Body of pancreas (tissue), 4 donors: ENCODE measurements around the gene CD80. TPM values are rescaled to one million over a fixed set of nuclear protein-coding genes. Genes with fewer than 3 reads are reported as not detected.

Source experiments
- ATAC-seq: fragments of 150-250 bp; one replicate; pipeline ENCODE4 v1.9.1; 2016
- DNase-seq, 4 donors: peaks; one replicate each; pipeline ENCODE4 v3.0.0-alpha.2; 2019
- H3K27ac ChIP-seq, 4 donors: fragments of 200-600 bp; sonication (generic); 1 replicate in 3 of 4; 2 replicates in 1 of 4; pipeline versions ENCODE4 v1.5.1 to v1.6.1; 2016 to 2019; ENCODE audit warnings: mild to moderate bottlenecking in 1 of 4, mixed read lengths in 1 of 4, moderate library complexity in 1 of 4
- H3K27me3 ChIP-seq, 2 donors: fragments of 200-600 bp; sonication (generic); one replicate each; pipeline ENCODE4 v1.6.0; 2016; ENCODE audit warnings: mild to moderate bottlenecking in 1 of 2
- H3K36me3 ChIP-seq, 2 donors: fragments of 200-600 bp; sonication (generic); replicated peaks in 1 of 2; 2 replicates each; pipeline ENCODE4 v1.5.1; 2016; ENCODE audit warnings: low read depth in 2 of 2; ENCODE audit not compliant: insufficient read depth in 1 of 2
- H3K4me1 ChIP-seq: fragments of 200-600 bp; sonication (generic); one replicate; pipeline ENCODE4 v1.6.0; 2016
- H3K4me3 ChIP-seq, 2 donors: fragments of 200-600 bp; sonication (generic); 1 replicate in 1 of 2; 2 replicates in 1 of 2; pipeline ENCODE4 v1.5.1; 2016 to 2019
- H3K9me3 ChIP-seq, 3 donors: fragments of 200-600 bp; sonication (generic); 1 replicate in 2 of 3; 2 replicates in 1 of 3; pipeline ENCODE4 v1.5.1; 2016
- POLR2A ChIP-seq, 3 donors: fragments of 450-650 bp; IDR thresholded peaks; one replicate each; pipeline ENCODE4 v1.6.1; 2016; ENCODE audit warnings: antibody characterized with exemption in 3 of 3, mild to moderate bottlenecking in 2 of 3
- WGBS, 2 donors: methylation state at CpG; one replicate each; pipeline ENCODE4 v1.1.5; 2017; 5-methylcytosine and 5-hydroxymethylcytosine counted together
- intact Hi-C: fragments of 100-400 bp; cut with DNase I; formaldehyde crosslinking; loops from one replicate; pipeline ENCODE4 v1.15.1; 2023
- total RNA-seq, 2 donors: library from RNA; depleted of rRNA; stranded (reverse); fragments of >200 nt; gene quantifications; one replicate each; pipeline ENCODE4 v1.1.0, GENCODE V29; 2016
- TF ChIP-seq, protein P1 (sequence below), 7 experiments: fragments of 450-650 bp in 4 of 7; fragments of 200-600 bp in 3 of 7; sonication (generic) in 3 of 7; IDR thresholded peaks; one replicate each; pipeline ENCODE4 v1.5.1; 2016 to 2019; ENCODE audit warnings: antibody characterized with exemption in 7 of 7

Gene CD80
- total RNA-seq, 2 donors from 2014 or later = 0.26 TPM; not detected in 1

DNA sequence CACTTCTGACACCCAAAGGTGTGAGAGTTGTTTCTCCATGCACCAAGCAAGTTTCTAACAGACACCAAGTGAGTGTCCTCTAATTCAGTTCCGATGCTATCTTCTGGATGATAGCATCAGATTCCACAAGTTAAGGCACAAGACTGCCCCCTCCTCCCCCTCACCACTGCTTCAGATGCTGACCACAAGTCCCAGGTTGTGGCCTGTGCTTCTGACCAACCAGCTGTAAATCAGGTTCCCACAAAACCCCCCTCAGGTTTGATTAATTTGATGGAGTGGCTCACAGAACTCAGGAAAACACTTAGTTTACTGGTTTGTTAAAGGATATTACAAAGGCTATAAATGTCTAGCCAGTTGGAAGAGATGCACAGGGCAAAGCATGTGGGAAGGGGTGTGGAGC lies 31.3 kb upstream of the CD80 start:
- Histone ChIP-seq H3K36me3 (no peaks in the 10 kb centered on the region), H3K9me3 (no peaks in the 10 kb centered on the region), H3K27me3 (no peaks in the 10 kb centered on the region), H3K4me3 (no peak overlapping the region), H3K4me1 (no peaks in the 10 kb centered on the region), H3K27ac (no peak overlapping the region)
- ATAC-seq (no peak), DNase-seq (no peak)
- no peak for TF ChIP-seq POLR2A (IDR thresholded peaks at IDR 0.05)
- TF ChIP-seq, protein P1, sequence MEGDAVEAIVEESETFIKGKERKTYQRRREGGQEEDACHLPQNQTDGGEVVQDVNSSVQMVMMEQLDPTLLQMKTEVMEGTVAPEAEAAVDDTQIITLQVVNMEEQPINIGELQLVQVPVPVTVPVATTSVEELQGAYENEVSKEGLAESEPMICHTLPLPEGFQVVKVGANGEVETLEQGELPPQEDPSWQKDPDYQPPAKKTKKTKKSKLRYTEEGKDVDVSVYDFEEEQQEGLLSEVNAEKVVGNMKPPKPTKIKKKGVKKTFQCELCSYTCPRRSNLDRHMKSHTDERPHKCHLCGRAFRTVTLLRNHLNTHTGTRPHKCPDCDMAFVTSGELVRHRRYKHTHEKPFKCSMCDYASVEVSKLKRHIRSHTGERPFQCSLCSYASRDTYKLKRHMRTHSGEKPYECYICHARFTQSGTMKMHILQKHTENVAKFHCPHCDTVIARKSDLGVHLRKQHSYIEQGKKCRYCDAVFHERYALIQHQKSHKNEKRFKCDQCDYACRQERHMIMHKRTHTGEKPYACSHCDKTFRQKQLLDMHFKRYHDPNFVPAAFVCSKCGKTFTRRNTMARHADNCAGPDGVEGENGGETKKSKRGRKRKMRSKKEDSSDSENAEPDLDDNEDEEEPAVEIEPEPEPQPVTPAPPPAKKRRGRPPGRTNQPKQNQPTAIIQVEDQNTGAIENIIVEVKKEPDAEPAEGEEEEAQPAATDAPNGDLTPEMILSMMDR (IDR thresholded peaks at IDR 0.05) = no peak
- intact Hi-C loops = no loop called here
- 73 to 80% methylated on average over 1 of the region's 1 CpG for WGBS, 2 donors

GRCh38 chr3:119589102-119589773 lies 29.8 kb upstream of the CD80 start:
- no peak for ATAC-seq
- Histone ChIP-seq H3K36me3 (no peaks in the 10 kb centered on the region), H3K4me3 (no peak overlapping the region), H3K9me3 (no peaks in the 10 kb centered on the region), H3K27me3 (no peaks in the 10 kb centered on the region), H3K4me1 (no peaks in the 10 kb centered on the region), H3K27ac (no peak overlapping the region)
- peak in 1 of 4 donors; percentile 40 for DNase-seq
- TF ChIP-seq, protein P1 (IDR thresholded peaks at IDR 0.05) = no peak
- no peak for TF ChIP-seq POLR2A (IDR thresholded peaks at IDR 0.05)
- 55 to 70% methylated on average over 6 of the region's 6 CpGs for WGBS, 2 donors
- intact Hi-C loops = no loop called here

GRCh38 chr3:119588112-119588511 lies 28.7 kb upstream of the CD80 start:
- Histone ChIP-seq H3K9me3 (no peaks in the 10 kb centered on the region), H3K36me3 (no peaks in the 10 kb centered on the region), H3K4me1 (no peaks in the 10 kb centered on the region), H3K4me3 (no peak overlapping the region), H3K27ac (no peak overlapping the region), H3K27me3 (no peaks in the 10 kb centered on the region)
- ATAC-seq = no peak
- WGBS, 2 donors = 77 to 78% methylated on average over 3 of the region's 3 CpGs
- intact Hi-C loops = no loop called here
- TF ChIP-seq, protein P1 (IDR thresholded peaks at IDR 0.05) = no peak
- TF ChIP-seq POLR2A (IDR thresholded peaks at IDR 0.05) = no peak
- DNase-seq = peak; percentile 21 to 65 (median 27)

DNA sequence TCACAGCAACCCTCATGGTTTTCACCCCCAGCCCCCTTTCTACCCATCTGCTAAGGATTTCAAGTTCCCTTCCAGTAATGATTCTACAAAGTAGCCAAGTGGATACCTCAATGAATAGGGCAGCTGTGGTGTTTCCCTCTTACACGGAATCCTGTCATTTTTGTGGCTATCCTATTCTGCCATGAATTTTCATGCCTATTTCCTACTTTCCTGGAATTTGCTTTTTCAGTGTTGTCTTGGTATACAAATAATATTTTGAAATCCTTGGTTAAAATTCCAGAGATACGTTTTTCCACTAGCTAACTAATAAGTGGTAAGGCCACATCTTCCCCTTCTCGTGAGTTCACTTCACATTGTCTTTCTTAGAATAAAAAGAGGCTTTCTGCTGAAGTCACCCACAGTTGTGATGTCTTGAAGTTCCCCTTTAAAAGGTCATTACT lies 27.3 kb upstream of the CD80 start:
- TF ChIP-seq, protein P1 (IDR thresholded peaks at IDR 0.05) = no peak
- TF ChIP-seq POLR2A (IDR thresholded peaks at IDR 0.05) = no peak
- 85 to 87% methylated on average over 3 of the region's 3 CpGs for WGBS, 2 donors
- no peaks in the 10 kb centered on the region for H3K9me3 ChIP-seq
- no peaks in the 10 kb centered on the region for H3K36me3 ChIP-seq
- no peak for ATAC-seq
- DNase-seq = no peak
- no peaks in the 10 kb centered on the region for H3K4me1 ChIP-seq
- no peaks in the 10 kb centered on the region for H3K27me3 ChIP-seq
- no peak overlapping the region for H3K27ac ChIP-seq
- H3K4me3 ChIP-seq = no peak overlapping the region
- intact Hi-C loops = no loop called here
